Stimulated activated CD8-positive, alpha-beta memory T cell treated with anti-CD3 and anti-CD28 coated beads, Interleukin-7, amount 100 ng/mL, for 1 hour (primary cell): ENCODE measurements around the gene TNNT1.
A peak's percentile ranks its signal among the peaks of the same experiment; 100 is the strongest.

Experiments used
- DNase-seq, 2 donors: peaks; one replicate each; pipeline ENCODE4 v3.0.0-alpha.2; 2020; ENCODE audit warnings: low read depth in 2 of 2

TNNT1 gene

DNA sequence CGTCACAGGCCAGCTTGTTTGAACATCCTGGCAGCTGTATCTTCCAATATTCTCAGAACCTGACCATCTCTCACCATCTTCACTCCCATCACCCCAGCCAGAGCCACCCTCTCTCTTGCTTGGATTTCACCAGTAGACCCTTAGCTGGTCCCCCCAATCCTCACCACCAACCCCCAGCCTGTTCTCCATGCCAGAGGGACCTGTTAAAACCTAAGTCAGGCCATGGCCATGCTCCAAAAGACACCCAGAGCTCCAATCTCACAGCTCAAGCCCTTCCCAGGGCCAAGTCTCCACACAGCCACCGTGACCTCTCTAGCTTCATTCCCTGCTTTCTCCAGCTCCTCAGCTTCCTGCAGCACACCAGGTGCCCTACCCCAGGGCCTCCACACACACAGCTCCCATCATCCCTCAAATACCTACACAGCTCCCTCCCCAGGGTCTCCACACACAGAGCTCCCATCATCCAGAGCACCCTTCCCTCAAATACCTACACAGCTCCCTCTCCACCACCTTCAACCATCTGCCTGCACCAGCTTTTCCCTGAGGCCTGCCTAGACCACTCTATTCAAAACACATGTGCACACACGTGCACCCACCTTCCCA is 59.6 kb downstream of the TNNT1 start:
- no peak for DNase-seq

DNA sequence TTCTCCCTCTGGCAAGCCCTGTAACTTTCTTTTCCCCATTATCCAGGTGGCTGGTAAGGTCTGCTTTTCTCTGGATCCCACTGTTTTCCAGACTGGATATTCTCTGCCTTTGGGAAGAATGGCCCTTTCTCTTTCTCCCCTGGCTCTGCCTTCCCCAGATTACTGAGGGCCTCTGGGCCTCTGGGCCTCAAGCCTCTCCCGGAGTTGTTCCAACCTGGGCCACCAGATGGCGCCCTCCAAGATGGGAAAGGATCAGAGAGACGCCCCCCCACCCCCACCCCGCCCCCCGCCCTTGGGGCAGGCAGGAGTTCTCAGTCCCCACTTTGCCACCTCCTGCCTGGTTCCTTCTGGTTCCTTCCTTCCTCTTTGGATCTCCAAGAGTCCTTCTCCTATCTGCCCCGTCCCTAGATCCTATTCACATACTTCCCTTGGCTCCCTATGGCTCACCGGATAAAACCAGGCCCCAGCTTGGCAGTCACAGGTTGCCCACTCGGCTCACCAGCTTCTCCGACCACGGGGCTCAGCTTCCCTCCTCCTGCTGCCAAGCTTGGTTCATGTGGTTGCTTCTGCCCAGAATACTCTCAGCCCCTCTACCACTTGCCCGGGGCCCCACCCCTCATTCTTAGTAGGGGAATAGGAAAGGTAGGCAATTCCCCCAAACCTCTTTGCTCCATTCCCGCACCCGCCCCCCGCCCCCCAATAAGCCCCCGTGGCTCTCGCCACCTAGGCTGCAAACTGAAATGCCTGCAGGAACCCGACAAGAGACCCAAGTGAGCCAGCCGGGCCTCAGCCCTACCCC is 60.3 kb downstream of the TNNT1 start:
- peak; percentile 55 to 71 for DNase-seq

- no peak for DNase-seq
Observed at GRCh38 chr19:55088021-55088451, 61.0 kb downstream of the TNNT1 start.

GRCh38 chr19:55087542-55087901 is 61.5 kb downstream of the TNNT1 start:
- DNase-seq: no peak

- DNase-seq: no peak
Observed at GRCh38 chr19:55086730-55087541, 62.1 kb downstream of the TNNT1 start.

DNA sequence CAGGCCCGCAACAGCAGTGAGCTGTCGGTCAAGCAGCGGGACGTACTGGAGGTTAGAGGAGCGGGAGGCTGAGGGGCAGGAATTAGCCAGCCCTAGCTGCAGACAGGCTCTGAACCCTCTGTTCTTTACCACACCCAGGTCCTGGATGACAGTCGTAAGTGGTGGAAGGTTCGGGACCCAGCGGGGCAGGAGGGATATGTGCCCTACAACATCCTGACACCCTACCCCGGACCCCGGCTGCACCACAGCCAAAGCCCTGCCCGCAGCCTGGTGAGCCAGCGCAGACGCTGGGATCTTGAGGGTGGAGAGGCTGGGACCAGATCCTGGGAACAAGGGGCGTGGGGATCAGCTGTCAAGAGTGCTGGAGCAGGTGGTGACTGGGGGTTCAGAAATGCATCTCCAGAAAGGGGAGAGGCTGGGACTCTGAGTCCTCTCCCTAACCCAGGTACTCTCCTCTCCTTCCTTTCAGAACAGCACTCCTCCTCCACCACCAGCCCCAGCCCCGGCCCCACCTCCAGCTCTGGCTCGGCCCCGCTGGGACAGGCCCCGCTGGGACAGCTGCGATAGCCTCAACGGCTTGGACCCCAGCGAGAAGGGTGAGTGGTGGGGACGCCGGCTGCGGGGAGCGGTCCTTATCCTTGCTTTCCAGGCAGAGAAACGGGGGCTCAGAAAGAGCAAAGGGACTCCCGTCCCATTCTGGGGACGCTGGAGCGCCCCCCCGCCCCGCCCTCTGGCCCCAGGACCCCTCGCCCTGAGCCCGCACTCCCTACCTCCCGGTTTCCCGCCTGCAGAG is 62.9 kb downstream of the TNNT1 start:
- DNase-seq: no peak

GRCh38 chr19:55084416-55084815 is 64.6 kb downstream of the TNNT1 start:
- DNase-seq: no peak

DNA sequence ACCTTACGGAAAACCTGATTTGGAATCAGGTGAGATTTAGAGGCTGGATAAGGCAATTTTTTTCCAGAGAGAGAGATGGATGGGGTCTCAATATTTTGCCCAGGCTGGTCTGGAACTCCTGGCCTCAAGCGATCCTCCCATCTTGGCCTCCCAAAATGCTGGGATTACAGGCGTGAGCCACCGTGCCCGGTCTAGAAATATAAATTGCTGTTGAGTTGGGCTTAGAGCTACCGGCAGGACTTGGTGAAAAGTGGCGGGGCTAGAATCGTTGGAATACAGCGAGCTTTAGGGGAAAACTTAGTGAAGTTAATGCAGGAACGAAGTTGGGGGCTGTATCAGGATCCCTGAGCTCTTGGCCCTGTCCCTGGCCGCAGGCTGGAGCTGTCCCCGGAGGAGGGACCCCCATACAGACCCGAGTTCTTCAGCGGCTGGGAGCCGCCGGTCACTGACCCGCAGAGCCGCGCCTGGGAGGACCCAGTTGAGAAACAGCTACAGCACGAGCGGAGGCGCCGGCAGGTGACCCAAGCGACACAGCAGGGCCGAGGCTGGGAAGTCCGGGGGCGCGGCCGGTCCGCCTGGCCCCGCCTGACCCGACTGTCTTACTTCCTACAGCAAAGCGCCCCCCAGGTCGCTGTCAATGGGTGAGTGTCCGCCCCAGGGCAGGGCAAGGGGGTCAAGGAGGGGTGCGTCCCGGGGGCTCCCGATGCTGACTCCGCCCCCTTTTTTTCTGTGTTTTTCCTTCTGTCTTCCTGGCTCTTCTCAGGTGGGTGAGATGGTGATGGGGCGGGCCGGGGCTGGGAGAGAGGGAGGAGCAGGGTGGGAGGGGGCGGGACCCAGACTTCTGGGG is 65.8 kb downstream of the TNNT1 start:
- DNase-seq: no peak
